Measurements from ENCODE around the gene REV3L. TPM values are rescaled to one million over a fixed set of nuclear protein-coding genes. Genes with fewer than 3 reads are reported as not detected.

REV3L gene
- total RNA-seq, 2 experiments from 2014 or later: 18.8 to 20.9 TPM

DNA sequence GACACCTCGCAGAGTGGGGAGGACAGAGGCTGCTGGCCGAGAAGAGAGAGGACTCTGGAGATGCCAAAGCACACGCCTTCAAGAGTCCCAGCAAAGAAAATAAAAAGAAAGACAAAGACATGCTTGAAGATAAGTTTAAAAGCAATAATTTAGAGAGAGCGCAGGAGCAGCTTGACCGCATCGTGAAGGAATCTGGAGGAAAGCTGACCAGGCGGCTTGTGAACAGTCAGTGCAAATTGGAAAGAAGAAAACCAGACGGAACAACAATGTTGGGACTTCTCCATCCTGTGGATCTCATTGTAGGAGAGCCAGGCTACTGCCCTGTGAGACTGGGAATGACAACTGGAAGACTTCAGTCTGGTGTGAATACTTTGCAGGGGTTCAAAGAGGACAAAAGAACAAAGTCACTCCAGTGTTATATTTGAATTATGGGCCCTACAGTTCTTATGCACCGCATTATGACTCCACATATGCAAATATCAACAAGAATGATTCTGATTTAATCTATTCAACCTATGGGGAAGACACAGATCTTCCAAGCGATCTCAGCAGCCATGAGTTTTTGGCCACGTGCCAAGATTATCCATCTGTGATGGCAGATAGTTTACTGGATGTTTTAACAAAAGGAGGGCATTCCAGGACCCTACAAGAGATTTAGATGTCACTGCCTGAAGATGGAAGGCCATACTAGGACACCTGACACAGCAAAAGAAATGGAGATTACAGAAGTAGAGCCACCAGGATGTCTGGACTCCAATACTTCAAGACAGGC is 52.2 kb downstream of the REV3L start:
- POLR2A ChIA-PET: no interaction called here
- CTCF ChIA-PET: no interaction called here

DNA sequence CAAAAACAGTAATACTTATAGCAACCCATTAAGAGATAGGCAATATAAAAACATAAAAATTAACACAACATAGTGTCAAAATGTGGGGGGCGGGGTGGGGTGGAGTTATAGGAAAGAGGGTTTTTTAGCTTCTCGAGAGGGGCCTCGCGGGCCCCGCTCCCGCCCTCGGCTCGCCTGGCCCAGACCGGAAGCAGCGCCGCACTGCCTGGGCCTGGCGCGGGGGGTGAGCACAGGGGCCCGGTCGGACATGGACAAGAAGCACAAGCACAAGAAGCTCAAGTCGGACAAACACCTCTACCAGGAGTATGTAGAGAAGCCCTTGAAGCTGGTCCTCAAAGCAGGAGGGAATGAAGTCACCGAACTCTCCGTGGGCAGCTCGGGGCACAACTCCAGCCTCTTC is 53.4 kb downstream of the REV3L start:
- ChIA-PET CTCF (no interaction called here), POLR2A (no interaction called here)

DNA sequence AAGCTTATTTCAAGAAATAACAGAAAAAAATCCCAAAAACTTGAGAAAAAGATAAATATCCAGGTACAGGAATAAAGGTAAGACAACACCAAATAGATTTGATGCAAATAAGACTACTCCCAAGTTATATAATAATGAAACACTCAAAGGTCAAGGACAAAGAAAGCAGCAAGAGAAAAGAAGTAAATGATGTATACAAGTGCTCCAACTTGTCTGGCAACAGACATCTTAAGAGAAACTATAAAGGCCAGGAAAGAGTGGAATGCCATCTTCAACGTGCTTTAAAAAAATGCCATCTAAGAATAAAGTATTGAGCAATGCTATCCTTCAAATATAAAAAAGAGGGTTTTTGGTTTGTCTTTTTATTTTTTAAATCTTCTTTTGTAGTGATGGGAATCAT is 54.2 kb downstream of the REV3L start:
- POLR2A ChIA-PET: no interaction called here
- CTCF ChIA-PET: no interaction called here

DNA sequence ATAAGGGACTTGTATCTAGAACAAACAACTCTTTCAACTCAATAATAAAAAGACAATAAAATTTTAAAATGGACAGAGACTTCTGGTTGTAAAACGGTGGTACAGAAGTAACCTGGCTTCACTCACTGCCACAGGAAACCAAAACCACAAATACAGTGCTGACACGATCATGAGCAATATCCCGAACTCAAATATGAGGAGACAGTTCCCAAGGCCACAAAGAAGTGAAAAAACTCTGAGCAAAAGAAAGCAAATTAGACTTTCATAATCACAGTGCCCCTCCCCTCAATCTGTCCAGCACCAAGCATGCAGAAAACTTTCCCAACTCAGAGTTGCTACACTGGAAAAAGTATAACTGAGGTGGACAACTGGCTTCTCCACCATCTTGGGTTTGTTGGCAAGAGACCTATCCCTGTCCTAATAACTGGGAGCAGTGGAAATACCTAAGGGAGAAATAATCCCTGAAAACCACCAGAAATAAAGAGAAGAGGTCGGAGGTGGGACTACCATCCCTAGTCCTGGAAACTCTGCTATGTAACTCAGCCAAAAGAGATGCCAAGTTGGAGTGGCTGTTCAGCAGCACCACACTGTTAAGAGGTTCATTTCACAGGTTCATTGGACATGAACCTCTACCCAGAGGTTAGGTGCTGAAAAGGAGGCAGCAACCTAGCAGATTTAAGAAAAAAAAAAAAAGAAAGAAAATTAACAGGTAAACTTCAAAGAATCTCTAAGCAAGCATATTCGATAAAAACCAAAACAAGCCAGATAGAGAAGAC is 55.5 kb downstream of the REV3L start:
- ChIA-PET CTCF (no interaction called here), POLR2A (no interaction called here)

DNA sequence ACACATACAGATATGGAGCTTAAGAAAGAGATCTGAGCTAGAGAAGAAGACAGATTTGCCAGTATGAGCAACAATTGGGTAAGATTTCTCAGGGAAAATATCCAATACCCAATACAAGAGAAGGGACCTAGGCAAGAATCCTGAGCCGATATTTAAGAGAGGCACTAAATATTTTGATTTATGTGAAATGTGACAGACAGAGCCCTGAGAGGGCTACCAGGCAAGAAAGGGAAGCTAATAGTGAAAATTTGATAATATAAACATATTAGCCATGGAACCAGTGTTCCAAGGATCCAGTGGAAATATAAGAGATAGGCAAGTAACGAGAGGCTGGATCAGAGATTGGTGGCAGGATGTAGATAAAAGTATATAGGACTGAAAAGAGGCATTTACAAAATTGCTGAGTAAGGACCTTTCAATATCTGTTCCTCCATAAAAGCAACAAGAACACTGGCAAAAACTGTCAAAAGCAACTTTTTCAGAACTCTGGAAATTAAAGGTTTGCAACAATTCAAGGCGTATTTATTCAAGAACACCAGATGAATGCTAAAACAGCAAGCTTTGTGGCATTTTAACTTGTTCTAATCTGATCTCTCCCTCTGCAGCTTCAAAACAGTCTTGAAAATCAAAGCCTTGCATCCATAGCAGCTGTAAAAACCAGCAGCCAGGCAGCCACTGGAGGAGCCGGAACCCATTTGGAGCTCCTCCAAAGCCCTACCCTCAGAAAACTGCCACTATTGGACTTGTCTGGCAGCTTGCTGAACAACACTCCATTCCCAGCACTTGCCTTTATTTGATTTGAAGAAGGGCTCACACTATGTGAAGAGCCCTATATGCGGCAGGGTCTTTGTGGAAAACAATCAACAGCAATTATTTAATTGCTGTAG is 58.8 kb downstream of the REV3L start:
- CTCF ChIA-PET: no interaction called here
- POLR2A ChIA-PET: no interaction called here

DNA sequence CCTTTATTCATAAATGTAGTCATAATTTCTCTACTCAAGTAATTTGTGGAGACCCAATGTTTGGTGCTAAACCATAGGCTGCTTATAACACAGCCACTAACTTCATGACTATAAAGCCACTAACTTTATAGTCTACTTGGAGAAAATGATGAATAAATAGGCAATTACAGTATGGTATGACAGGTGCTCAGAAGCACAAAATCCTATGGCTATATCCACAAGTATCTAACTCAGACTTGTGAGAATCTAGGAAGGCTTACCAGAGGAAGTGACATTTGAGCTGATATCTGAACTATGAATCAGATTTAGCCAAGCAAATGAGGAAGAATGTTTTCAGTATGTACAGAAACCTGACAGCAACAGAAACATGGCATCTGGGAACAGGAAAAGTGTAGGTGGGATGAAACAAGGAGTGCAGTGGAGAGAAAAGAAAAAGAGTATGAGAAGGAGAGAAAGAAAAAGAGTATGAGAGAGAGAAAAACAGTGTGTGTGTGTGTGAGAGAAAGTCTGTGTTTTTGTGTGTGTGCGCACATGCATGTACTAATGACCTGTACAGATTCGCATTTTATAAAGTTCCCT is 59.9 kb downstream of the REV3L start:
- POLR2A ChIA-PET: no interaction called here

DNA sequence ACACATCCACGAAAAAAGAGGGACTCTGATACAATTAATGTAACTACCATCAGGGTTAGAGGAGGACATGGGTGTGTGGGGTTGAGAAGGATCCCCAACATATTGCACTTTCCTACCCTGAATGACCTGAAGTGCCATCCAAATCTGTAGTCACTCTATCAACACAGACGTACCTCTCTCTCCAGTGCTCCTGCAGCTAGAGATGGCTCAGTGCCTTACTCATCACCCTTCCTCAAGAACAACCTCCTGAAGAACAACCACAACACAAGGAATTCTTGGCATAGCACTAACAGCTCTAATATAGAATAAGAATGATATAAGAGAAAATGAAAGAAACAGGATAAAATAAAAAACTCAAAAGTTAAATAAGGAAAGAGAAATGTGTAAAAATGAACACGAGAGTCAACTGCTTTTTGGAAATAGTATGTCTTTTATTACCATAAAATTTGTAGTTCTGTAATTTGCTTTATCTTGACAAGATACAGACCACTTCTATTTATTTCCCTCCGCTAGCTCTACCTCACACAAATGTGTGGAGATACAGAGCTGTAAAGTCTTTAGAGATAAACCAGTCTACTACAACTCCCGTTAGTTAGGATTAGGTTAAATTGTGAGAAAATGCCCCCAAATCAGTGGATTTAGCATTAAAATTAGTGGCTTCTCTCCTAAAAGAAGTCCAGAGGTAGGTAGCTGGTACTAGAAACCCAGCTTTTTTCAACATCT is 63.9 kb downstream of the REV3L start:
- ChIA-PET POLR2A (no interaction called here), CTCF (no interaction called here)

More for the DNA sequence above, 59.9 kb downstream of the REV3L start:
- CTCF ChIA-PET: no interaction called here

DNA sequence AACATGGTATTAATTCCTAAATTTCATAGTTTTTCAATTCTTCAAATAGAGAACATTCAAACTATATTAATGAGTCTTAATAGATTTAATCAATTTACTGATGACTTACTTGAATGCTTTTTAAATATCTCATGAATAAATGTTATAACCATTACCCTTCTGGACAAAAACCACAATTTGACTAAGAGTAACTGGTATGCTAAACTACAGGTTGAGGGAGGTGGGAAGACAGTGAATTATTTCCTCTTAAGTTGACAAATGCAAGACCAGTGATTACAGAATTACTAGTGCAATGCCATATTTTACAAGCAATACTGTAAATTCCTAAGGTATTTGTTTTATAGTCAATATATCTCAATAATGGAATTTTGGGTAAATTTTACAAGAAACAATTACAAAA is 65.1 kb downstream of the REV3L start:
- ChIA-PET POLR2A (no interaction called here), CTCF (no interaction called here)

DNA sequence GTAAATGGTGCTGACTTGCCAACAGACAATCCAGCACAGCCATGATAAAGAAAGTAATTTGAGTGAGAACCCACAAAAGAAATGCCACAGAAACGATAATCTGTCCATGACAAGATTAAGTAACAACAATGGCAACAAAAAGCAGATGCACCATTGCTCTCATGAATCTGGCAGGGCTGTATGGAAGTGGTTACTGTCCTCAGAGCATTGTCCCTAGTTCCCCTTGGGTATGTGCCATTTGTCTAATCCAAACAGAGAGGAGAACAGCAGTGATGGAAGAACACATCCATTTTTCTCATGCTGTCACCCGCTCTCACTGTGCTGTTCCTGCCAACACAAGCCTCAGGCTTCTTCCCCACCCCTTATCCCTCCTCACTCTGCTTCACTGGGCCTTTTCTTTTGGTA is 65.8 kb downstream of the REV3L start:
- CTCF ChIA-PET: no interaction called here

DNA sequence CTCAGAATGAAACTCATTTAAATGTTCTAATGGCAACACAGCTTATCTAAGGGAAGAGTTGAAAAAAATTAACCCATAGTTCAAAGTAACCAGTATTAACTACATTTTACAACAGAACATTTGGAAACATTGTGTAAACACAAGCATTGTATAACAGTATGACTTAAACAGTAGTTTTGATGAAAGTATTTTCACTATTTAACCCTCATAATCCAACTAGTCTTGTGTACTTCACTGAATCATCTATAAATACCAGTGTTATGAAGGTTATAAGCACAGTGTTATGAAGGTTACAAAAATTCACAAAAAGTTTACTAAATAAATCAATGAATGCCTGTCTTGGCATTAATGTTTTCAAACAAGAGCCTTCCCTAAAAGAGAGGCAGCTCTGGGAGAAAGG is 66.5 kb downstream of the REV3L start:
- ChIA-PET POLR2A (no interaction called here), CTCF (no interaction called here)

More for the DNA sequence above, 65.8 kb downstream of the REV3L start:
- POLR2A ChIA-PET: no interaction called here

DNA sequence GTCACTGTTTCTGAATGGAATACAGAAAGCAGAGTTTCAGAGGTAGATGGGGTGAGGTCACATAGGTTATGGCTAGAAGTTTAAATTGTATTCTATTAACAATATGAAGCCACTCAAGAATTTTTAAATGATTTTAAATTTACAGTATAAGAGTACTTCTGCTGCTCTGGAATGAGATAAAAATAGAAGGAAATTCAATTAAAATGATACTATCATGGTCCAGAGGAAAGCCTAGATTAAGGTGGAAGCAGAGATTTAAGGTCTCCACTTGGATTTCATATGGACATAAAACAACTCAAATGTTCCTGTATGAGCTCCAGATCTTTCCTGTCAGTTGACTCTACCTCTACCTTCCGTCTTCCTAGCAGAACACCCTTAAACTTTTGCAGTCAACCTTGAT is 68.6 kb downstream of the REV3L start:
- ChIA-PET CTCF (no interaction called here), POLR2A (interaction anchor here (0.9 kb wide), 1 partner anchor 144 kb away, joined by 3 read pairs; no protein-coding TSS in a partner anchor)

DNA sequence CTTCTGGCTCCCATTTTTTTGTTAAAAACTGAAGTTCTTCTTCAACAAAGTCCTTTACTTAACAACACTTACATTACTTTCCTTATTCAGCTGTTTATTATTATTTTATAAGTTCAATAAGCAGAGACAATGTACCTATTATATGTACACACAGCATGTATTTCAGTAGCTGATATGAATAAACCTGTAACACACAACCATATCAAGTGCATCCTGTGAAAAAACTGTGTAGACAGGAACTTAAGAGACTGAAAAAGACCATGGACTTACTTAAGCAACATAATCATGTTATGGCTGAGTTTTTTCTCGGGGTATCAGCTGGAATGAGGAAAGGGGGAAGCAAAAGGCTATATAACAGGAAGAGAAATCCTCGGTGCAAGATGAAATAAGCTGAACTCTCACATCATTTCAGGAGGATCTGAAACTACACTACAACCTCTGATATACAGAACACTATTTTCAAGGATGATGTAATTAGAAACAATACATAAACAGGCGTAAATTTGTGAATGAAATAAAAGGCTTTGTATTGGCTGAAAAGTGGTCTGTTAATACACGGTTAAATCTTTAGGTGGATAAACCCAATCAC is 70.9 kb downstream of the REV3L start:
- ChIA-PET POLR2A (no interaction called here), CTCF (no interaction called here)

DNA sequence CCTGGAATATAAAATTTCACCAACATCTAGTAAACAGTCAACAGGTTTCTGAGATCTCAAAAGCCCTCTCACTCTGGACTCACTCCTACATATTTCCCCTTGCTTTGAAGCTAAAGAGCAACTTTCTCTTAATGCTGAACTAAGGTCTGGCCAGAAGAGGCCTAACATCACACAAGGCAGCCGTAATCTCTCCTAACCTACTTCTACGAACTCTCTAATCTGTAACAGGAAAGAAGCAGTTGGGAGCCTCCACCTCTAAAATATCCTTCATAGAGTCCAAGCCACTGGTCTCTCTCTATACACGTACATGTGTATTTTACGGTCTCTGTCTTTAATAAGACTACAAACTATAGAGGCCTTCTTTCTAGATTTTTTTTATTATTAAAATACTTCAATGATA is 72.0 kb downstream of the REV3L start:
- ChIA-PET POLR2A (no interaction called here), CTCF (no interaction called here)

DNA sequence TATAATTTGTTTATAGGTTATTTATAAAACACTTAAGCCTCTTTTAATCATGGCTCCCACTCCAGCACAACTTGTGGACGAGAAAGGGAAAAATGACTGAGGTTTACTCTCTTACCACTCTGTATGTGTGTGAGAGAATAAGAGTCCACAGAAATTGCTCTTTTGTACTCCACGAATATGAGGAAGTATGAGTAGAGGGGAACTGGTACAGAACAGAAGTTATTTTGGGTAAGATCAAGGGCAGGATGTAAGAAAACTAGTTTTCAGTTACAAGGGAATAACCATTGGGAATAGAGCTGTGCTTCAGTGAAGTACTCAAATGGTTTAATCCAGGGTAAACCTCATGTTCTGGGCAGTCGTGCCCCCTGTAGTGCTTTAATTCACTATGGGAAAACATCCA is 72.6 kb downstream of the REV3L start:
- ChIA-PET POLR2A (no interaction called here), CTCF (no interaction called here)

DNA sequence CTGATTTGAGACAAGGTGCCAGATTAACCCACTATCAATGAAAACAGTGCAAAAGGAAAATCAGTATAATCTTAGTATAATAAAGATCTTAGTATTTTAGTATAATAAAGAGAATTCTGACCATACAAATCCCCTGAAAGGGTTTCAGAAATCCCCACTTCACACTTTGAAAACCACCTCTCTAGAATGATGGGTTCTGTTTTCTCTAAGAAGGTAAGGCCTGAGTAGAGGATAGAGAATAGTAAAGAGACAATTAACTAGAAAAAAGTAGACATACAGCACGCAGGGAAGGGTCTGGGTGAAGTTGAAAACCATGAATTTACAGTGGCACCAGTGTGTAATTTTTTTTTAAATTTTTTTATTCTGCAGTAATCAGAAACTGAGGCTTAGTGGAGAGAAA is 73.6 kb downstream of the REV3L start:
- POLR2A ChIA-PET: no interaction called here
- CTCF ChIA-PET: no interaction called here

DNA sequence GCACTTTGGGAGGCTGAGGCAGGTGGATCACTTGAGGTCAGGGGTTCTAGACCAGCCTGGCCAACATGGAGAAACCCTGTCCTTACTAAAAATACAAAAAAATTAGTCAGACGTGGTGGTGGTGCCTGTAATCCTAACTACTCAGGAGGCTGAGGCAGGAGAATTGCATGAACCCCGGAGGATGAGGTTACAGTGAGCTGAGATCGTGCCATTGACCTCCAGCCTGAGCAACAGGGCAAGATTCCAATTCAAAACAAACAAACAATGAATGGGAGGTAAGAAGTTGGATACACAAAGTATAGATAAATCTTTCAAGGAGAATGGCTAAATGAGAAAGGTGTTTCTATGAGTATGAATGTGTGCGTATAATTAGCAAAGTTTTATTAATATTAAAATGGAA is 75.3 kb downstream of the REV3L start:
- ChIA-PET CTCF (no interaction called here), POLR2A (no interaction called here)

DNA sequence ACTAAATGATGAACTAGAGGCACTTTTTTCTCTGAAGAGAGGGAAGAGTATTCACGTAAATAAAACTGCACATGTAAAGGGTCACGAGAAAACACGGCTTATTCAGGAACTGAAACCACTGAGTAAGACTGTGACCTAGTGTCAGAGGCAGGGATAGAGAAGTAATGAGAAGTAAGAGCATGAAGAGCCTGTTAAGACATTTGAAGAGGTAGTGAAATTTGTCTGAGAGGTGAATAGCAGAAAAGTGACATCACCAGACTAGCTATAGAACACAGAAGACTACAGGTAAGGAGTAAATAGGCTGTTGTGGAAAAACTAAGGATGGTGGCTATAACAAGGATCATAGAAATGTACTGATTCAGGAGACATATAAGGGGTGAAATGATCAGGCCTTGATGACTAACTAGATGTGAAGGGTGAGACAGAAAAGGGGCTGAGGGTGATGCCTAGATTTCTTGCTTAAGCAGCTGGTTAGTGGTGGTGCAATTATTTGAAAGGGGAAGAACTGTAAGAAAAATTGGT is 76.8 kb downstream of the REV3L start:
- POLR2A ChIA-PET: no interaction called here
- CTCF ChIA-PET: no interaction called here

DNA sequence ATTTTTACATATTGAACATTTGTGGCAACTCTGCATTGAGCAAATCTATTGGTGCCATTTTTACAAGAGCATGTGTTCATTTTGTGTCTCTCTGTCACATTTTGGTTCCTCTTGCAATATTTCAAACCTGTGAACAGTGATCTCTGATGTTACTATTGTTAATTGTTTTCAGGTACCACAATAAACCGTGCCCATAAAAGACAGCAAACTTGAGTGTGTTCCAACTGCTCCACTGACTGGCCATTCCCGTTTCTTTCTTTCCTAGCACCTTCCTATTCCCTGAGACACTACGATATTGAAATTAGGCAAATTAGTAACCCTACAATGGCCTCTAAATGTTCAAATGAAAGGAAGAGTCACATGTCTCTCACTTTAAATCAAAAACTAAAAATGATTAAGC is 79.6 kb downstream of the REV3L start:
- CTCF ChIA-PET: no interaction called here
- POLR2A ChIA-PET: no interaction called here

DNA sequence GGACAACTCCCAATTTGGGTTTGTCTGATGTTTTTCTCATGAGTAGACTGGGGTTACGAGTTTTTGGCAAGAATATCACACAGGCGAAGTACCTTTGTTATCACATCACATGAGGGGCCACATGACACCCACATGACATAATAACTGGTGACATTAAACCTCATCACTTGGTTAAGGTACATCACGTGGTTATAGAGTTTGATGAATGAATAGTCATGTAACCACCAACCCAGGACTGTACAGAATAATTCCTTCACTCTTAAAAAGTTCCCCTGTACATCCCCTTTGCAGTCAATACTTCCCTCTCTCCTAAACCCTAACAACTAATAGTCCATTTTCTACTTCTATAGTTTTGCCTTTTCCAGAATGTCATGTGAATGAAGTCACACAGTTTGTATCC is 83.4 kb downstream of the REV3L start:
- CTCF ChIA-PET: no interaction called here
- POLR2A ChIA-PET: no interaction called here

All from activated CD8-positive, alpha-beta memory T cell treated with anti-CD3 and anti-CD28 coated beads for 36 hours (primary cell).